ENCODE measurements around the gene PCYOX1L. TPM values are rescaled to one million over a fixed set of nuclear protein-coding genes. Genes with fewer than 3 reads are reported as not detected.

The PCYOX1L gene
- total and polyA plus RNA-seq, 2 of the 8 experiments (the other 6 are each of a cell fraction or from before 2014, with no cell fraction given) = 6.8 to 17.2 TPM

DNA sequence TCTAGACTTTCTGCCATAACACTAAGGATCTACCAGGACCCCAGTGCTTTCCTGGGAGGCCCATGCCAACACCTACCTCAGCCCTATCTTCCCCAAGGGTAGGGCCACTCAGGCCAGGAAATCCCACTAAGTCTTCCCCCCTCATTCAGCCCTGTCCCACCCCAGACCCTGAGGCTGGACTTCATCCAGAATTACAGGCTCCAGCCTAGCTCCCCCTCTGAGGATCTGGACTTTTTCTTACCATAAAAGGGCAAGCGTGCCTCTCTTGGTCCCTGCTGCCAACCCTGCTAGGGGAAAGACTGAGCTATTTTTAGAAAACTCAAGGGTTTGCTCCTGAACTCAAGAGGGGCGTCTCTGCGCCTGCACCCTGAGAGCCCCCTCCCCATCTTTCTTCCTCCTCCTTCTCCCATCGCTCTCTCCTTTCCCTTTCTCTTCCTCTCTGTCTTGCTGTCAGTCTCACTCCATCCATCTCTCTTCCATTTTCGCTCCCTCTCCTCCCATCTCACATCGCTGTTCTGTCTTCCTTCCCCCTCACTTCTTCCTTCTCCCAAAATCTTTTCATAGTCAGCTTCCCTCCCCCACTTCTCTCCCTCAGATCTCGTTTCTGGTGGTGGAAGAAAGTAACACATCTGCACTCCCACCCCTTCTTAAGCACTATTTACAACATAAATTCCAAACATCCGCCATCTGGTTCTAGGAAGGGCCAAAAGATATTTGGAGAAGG lies 59.3 kb downstream of the PCYOX1L start:
- H2AFZ ChIP-seq (ENCODE audit: low read length) = peak overlapping the region; percentile 89
- no peak for FAIRE-seq
- TF ChIP-seq NANOG (IDR thresholded peaks at IDR 0.05; ENCODE audit: insufficient read depth, low read depth, low read length, poor library complexity, severe bottlenecking) = no peak
- no peak for TF ChIP-seq CBX5 (IDR thresholded peaks at IDR 0.05; ENCODE audit: low read depth, low read length)
- no peak for TF ChIP-seq POLR2AphosphoS5 (IDR thresholded peaks at IDR 0.05; ENCODE audit: low read depth, low read length)

More for the DNA sequence above, 59.3 kb downstream of the PCYOX1L start:
- Histone ChIP-seq H3K4me1 (replicated peaks in 1 of 4; ENCODE audit: control insufficient read depth in 3 of 4, insufficient read depth in 4 of 4, low read length in 3 of 4) (peaks cover 0 to 9% (median 4%) of the 10 kb centered on the region in 4 experiments), H3K4me3 (ENCODE audit: extremely low read depth in 1 of 4, insufficient read depth in 2 of 4, low read depth in 3 of 4, low read length in 4 of 4) (no peak overlapping the region), H3K36me3 (ENCODE audit: control insufficient read depth in 2 of 4, insufficient read depth in 4 of 4, low read length in 3 of 4) (no peaks in the 10 kb centered on the region), H2BK20ac (ENCODE audit: low read length) (no peak overlapping the region), H2AK5ac (ENCODE audit: low read depth, low read length) (no peak overlapping the region), H4K20me1 (replicated peaks in 1 of 2; ENCODE audit: control insufficient read depth in 1 of 2, insufficient read depth in 2 of 2, low read length in 2 of 2) (no peaks in the 10 kb centered on the region), H3K27me3 (replicated peaks in 1 of 4; ENCODE audit: control insufficient read depth in 3 of 4, extremely low read depth in 1 of 4, insufficient read depth in 3 of 4, low read length in 3 of 4) (no peaks in the 10 kb centered on the region), H3K79me2 (ENCODE audit: control insufficient read depth in 1 of 2, insufficient read depth in 2 of 2, low read length in 2 of 2) (no peaks in the 10 kb centered on the region), H2BK5ac (ENCODE audit: low read depth, low read length) (0 out of 2 replicates have a peak overlapping the region, but pooled peaks have one; percentile 44), H2BK15ac (ENCODE audit: low read length) (peak overlapping the region; percentile 46; the same call in 1 of the 2 replicates), H3K27ac (ENCODE audit: low read depth, low read length) (no peak overlapping the region), H4K91ac (replicated peaks; ENCODE audit: insufficient read length, low read length) (peak overlapping the region; percentile 20), H4K5ac (ENCODE audit: insufficient read length, low read depth, low read length) (no peak overlapping the region), H2BK120ac (replicated peaks; ENCODE audit: low read depth, low read length) (no peak overlapping the region), H3K23me2 (ENCODE audit: low read depth, low read length) (no peaks in the 10 kb centered on the region), H3K56ac (replicated peaks; ENCODE audit: insufficient read length, low read depth, low read length) (no peak overlapping the region), H3K4ac (replicated peaks; ENCODE audit: insufficient read length, low read depth, low read length) (no peak overlapping the region), H3K9me3 (ENCODE audit: insufficient read depth in 2 of 2, low read depth in 1 of 2, low read length in 1 of 2) (no peaks in the 10 kb centered on the region), H2BK12ac (ENCODE audit: low read depth, low read length) (peak overlapping the region; percentile 80), H4K8ac (ENCODE audit: extremely low read depth, insufficient read depth, low read length) (no peak overlapping the region), H3K79me1 (ENCODE audit: low read depth, low read length) (no peaks in the 10 kb centered on the region), H3K23ac (ENCODE audit: insufficient read length) (no peak overlapping the region), H3K4me2 (ENCODE audit: insufficient read depth in 1 of 2, low read depth in 2 of 2, low read length in 2 of 2) (peak overlapping the region; percentile 28 to 41; a peak in 3 of 4 replicates), H3K18ac (ENCODE audit: extremely low read depth, low read length) (no peak overlapping the region), H3K14ac (ENCODE audit: insufficient read length) (no peak overlapping the region), H3K9ac (replicated peaks in 1 of 4; ENCODE audit: extremely low read depth in 1 of 4, low read depth in 3 of 4, low read length in 3 of 4) (no peak overlapping the region)
- POLR2A ChIA-PET (ENCODE audit: partially characterized antibody) = interaction anchor here (0.8 to 2.0 kb wide), 6 partner anchors 10 to 72 kb away, joined by 3 to 8 read pairs (median 3); partner anchors contain the start of gene GRPEL2
- WGBS, 2 experiments (ENCODE audit: extremely low coverage in 1 of 2, insufficient coverage in 1 of 2, insufficient read length in 1 of 2, insufficient replicate concordance in 2 of 2, low coverage in 1 of 2, low lambda C conversion rate in 2 of 2, missing lambda C conversion rate in 1 of 2) = 84 to 100% methylated on average over 2 to 8 of the region's 8 CpGs
- CTCF ChIA-PET (ENCODE audit: partially characterized antibody) = interaction anchor here (0.7 to 15.4 kb wide), 11 partner anchors 11 to 148 kb away, joined by 3 to 315 read pairs (median 5); partner anchors contain the start of gene IL17B
- DNase-seq (ENCODE audit: low read depth in 1 of 2, low spot score in 2 of 2) = no peak
